CD4-positive, alpha-beta T cell treated with Interferon alpha-2 for 1 hour (primary cell): ENCODE data around the gene GNPDA1.
A peak's percentile ranks its signal among the peaks of the same experiment; 100 is the strongest.
"Not testable (repeated sequence)": the region's sequence is repeated elsewhere in the genome, so short reads cannot be mapped to it uniquely, and the experiment has no call there.

Source experiments
- DNase-seq, 2 donors: peaks; one replicate each; pipeline ENCODE4 v3.0.0-alpha.2; 2020 to 2022

Gene GNPDA1

DNA sequence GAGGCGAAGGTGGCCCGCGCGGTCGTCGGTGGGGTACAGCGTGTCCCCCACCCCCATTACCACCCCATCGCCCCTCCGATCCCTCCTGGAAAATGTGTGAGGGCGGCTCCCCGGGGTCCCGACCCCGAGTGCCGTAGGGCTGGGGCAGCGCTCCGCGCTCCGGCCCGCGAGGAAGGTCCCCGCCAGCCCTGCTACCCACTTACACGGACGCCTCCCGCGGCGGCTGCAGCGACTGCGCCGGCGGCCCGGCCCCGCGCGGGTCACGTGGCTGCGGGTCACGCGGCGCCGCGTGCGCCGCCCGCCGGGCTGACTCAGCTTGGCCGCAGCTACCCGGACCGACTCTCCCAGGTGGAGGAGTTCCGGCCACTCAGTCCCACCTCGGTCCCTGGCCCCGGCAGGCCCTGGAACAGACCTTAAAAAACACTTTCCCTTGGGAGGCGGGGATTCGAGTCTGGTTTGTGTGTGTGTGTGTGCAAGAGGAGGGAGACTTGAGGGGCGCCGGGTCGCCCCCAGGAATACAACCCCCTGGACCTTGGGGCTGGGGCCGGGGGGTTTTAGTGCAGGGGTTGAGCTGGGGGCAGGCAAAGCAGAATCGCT, at the start of gene GNPDA1:
GNPDA1 (minus strand) TSS at position 236 of the 597 bp plus-strand sequence. CDS start 992 bp downstream, outside the sequence.
- peak; percentile 61 to 70 for DNase-seq

GRCh38 chr5:142059304-142059940, 46.6 kb upstream of the GNPDA1 start:
- DNase-seq: no peak

GRCh38 chr5:142057697-142058056, 44.9 kb upstream of the GNPDA1 start:
- DNase-seq: no peak

GRCh38 chr5:142056816-142057696, 44.2 kb upstream of the GNPDA1 start:
- no peak for DNase-seq

DNA sequence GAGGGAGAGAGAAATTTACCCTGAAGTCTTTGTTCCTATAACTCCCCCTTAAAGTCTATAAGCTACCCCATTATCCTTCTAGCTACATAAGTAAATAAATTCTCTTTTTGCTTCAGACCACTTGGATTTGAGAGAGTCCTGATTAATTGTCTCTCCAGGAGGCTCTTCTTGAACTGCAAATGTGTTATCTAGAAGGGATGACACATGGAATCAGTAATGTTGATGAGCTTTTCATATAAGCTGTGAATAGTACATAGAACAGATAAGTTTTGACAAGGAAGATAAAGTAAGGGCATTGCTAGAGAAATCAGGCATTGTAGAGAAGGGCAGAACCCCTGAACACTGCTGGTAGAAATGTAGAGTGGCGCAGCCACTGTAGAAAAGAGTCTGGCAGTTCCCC, 42.5 kb upstream of the GNPDA1 start:
- no peak for DNase-seq

DNA sequence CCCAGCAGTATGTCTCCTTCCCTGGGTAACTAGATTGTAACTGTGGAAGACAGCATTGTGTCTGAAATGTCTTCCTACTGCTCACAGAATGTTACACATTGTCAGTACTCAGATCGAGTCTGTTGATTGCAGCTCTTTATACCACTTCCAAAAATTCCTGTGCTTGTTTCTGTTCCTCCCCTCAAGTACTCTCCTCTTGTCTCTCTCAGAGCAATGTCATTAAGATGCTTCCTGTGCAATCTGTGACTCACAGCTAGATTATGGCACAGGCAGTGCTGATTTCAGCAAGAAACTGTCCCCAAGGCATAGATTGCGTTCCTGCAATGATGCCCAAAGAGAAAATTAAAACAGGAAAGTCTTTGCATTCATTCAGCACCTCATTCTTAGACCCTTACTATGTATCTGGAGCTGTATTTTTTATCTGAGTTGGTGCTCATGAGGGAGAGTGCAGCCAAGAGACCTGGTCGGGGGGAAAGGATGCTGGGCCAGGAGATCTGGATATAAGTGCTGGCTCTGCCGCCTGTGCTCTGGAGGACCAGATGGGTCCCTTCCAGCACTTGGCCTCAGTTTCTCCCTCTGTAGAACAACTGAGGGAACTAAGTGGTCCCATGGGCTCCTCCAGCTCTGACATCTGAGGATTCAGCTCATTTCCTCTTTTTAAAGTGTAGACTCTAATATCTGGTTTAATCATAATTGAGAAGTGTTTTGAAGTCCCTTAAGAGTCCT, 40.8 kb upstream of the GNPDA1 start:
- DNase-seq: no peak

GRCh38 chr5:142052026-142052425, 39.2 kb upstream of the GNPDA1 start:
- DNase-seq: not testable (repeated sequence)

DNA sequence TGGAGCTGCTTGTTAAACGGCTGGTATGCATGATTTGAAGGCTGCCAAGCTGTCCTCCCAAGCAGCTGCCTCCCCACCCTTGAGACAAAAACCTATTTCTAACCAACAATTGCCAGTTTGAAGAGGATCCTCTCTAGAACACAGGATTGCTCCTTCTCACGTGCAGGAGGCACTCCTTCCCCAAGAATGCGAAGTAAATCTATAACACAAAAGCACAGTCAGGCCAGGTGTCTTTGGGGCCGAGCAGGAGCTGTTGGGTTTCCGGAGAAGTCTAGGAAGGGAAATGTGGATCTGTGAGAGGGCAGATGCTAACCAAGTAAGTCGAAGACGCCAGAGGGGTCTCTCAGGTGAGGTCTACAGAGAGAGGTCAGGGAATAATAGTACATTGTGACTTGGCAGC, 35.4 kb upstream of the GNPDA1 start:
- no peak for DNase-seq

GRCh38 chr5:142046191-142046590, 33.4 kb upstream of the GNPDA1 start:
- DNase-seq: no peak

DNA sequence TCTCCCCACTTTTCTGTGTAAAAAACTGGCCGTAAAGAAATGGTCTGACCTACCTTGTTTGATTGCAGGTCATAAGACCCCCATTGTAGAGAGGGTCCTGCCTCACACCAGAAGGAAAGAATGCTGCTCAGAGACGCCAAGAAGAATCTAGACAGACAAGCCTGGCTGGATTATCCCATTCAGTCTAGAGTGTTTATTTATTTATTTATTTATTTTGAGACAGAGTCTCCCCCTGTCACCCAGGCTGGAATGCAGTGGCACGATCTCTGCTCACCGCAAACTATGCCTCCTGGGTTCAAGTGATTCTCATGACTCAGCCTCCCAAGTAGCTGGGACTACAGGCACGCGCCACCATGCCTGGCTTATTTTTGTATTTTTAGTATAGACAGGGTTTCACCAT, 28.1 kb upstream of the GNPDA1 start:
- not testable (repeated sequence) for DNase-seq

GRCh38 chr5:142040285-142040684, 27.5 kb upstream of the GNPDA1 start:
- no peak for DNase-seq

GRCh38 chr5:142038735-142039134, 25.9 kb upstream of the GNPDA1 start:
- DNase-seq: no peak

DNA sequence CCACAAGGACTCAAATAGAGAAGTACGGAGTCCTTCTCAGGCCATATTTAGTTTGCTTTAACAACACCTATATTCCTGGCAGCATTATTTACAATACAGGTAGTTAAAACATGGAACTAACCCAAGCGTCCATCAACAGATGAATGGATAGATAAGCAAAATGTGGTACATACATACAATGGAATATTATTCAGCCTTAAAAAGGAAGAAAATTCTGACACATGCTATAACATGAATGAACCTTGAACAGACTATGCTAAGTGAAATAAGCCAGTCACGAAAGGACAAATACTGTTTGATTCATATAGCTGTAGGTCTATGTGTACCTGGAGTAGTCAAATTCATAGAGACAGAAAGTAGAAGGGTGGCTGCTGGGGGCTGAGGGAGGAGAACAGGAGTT, 24.8 kb upstream of the GNPDA1 start:
- not testable (repeated sequence) for DNase-seq

GRCh38 chr5:142036918-142037317, 24.1 kb upstream of the GNPDA1 start:
- DNase-seq: no peak

DNA sequence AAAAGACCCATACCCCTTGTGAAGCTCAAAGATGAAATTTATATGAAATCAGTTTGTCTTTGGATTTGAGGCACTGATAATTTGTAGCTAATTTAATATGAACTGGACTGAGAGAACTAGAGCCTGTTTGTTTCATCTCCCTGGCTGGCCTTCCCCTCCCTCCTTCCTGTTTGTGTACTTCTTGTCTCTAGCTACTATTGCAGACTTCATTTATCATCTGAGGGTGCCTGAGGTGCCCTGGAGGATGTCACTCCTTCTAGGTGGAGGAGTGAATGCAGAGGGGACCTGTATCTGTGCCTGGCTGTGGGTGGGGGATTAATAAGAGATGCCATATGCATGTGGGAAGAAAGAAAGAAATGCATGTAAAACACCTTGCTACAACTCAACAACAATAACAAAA, 22.2 kb upstream of the GNPDA1 start:
- no peak for DNase-seq

GRCh38 chr5:142033632-142034567, 21.1 kb upstream of the GNPDA1 start:
- DNase-seq: not testable (repeated sequence)

GRCh38 chr5:142032747-142033631, 20.2 kb upstream of the GNPDA1 start:
- DNase-seq: no peak

- DNase-seq: no peak
Measured at GRCh38 chr5:142032150-142032549, 19.3 kb upstream of the GNPDA1 start.

DNA sequence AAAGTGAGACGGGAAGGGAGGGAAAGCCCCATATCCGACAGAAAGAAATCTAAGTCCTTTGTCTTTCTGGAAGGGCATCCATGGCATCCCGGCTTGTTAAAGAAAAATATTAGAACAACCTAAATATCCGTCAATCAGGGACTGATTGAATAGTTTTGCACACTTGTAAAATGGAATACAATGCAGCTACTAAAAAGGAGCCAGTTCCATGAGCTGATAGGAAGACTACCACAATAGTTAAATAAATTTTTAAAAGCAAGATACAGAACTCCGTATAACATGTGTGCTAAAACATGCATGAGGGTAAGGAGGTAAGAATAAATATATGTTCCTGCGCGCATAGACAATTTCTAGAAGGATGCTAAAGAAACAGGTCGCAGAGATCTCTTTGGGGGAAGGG, 12.8 kb upstream of the GNPDA1 start:
- DNase-seq: no peak

DNA sequence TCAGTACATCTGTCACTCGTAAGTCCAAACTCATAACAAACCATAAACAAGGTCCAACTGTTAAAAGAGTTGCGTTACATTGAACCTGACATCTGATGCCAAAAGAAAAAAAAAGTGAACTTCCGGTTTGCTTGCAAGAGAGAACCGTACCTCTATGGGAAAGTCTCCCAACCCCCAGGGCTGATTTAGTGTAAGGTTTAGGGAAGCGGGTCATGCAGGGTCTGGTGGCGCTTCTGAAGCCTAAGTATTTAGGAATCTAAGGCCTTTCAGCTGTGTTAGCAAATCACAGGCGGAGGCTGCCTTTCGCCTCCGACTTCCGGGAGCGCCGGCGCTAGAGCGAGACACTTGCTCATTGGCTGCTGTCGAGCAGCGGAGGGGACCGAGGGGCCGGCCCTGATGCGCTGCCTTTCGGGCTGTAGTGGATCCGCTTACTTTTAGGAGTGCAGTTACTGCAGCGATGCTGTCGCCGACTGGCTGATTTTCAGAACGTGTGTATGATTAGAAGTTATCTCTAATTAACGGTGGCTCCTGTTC, 12.0 kb upstream of the GNPDA1 start:
- peak; percentile 81 to 85 for DNase-seq

GRCh38 chr5:142023836-142024235, 11.0 kb upstream of the GNPDA1 start:
- no peak for DNase-seq
